ENCODE data around the gene LRCH3.
A peak's percentile ranks its signal among the peaks of the same experiment; 100 is the strongest.

LRCH3 gene

DNA sequence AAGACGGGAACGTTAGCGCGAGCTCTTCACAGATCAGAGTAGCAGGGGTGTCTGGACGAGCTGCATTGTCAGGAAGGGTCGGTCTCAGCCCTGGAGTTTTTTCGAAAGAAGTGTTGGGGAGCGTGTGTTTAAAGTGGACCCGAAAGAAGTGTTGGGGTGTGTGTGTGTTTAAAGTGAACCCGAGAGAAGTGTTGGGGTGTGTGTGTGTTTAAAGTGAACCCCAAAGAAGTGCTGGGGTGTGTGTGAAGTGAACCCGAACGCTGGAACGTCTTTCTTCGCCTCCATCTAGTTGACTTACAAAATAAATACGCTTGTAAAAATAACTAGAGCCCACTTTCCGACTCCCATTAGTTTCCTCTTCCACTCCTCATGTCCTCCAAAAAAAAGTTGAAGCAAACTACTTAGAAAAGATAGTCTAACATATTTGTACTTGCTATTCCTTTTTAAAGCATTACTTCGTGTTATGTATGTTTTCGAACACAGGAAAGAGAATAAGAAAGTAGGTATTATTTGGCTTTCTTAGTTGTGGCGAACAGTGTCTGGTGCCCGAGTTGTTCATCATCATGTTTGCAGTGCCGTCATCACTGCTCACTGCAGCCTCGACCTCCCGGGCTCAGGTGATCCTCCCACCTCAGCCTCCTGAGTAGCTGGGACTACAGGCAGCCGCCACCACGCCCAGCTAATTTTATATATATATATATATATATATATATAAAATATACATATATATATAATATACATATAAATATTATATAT lies 1.0 kb downstream of the LRCH3 start:
- Histone ChIP-seq H3K23ac (ENCODE audit: low read length) (no peak overlapping the region), H3K9me3 (ENCODE audit: insufficient read depth, low read depth, low read length) (no peaks in the 10 kb centered on the region), H3K27me3 (ENCODE audit: insufficient read depth, low read length) (no peaks in the 10 kb centered on the region), H4K8ac (ENCODE audit: low read depth, low read length) (peak overlapping the region; percentile 100), H2BK12ac (ENCODE audit: low read length) (peak overlapping the region; percentile 24), H2BK120ac (ENCODE audit: insufficient read depth, low read length, poor library complexity) (peak overlapping the region; percentile 98), H4K91ac (ENCODE audit: low read depth, low read length) (peak overlapping the region; percentile 99), H3K9ac (ENCODE audit: low read length) (peak overlapping the region; percentile 98), H3K36me3 (ENCODE audit: control insufficient read depth in 1 of 2, insufficient read depth in 2 of 2, low read length in 2 of 2) (no peaks in the 10 kb centered on the region), H2BK5ac (ENCODE audit: low read depth, low read length, poor library complexity) (peak overlapping the region; percentile 100), H3K79me2 (ENCODE audit: control insufficient read depth, insufficient read depth, low read length, poor library complexity) (peaks cover 12% of the 10 kb centered on the region), H4K12ac (ENCODE audit: low read depth, low read length) (peak overlapping the region; percentile 99), H2AFZ (ENCODE audit: insufficient read depth, low read length, poor library complexity) (peak overlapping the region; percentile 93), H3K4ac (ENCODE audit: low read depth, low read length) (peak overlapping the region; percentile 99), H3K4me2 (ENCODE audit: low read length) (peak overlapping the region; percentile 100), H3K14ac (ENCODE audit: low read length) (peak overlapping the region; percentile 99), H3K4me1 (ENCODE audit: control insufficient read depth in 1 of 2, insufficient read depth in 2 of 2, low read length in 2 of 2) (peaks cover 2 to 3% of the 10 kb centered on the region in 2 experiments), H2AK5ac (ENCODE audit: low read length) (peak overlapping the region; percentile 67), H3K79me1 (ENCODE audit: low read length) (peaks cover 11% of the 10 kb centered on the region), H3K18ac (ENCODE audit: low read length) (peak overlapping the region; percentile 99), H3K27ac (ENCODE audit: low read depth, low read length) (no peak overlapping the region), H3K4me3 (ENCODE audit: low read depth, low read length) (peak overlapping the region; percentile 98)
- DNase-seq: peak in 1 of 2 donors; percentile 28
- no CpG with 5 or more reads among the region's 25 CpGs for WGBS (ENCODE audit: extremely low coverage, insufficient coverage, insufficient read length)

DNA sequence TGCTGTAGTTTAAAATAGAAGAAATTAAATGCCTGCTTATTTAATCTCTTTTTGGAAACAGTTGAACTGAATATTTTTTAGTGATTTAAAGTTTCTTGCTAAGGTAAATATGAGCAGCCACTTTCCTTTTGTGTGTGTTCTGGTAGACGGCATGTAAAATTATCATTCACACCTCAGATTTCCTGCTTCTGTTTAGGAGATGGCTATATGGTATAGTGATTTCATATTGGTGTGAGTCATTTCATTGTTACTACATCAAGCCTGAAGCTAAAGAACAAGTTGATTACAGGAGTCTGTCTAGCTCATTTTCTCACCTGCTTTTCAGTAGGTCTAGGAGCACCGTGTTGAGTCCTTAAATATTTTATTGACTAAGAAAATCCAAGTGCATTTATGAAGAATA lies 2.2 kb downstream of the LRCH3 start:
- Histone ChIP-seq H3K4ac (ENCODE audit: low read depth, low read length) (no peak overlapping the region), H2BK120ac (ENCODE audit: insufficient read depth, low read length, poor library complexity) (no peak overlapping the region), H2AFZ (ENCODE audit: insufficient read depth, low read length, poor library complexity) (no peak overlapping the region), H3K27me3 (ENCODE audit: insufficient read depth, low read length) (no peaks in the 10 kb centered on the region), H3K14ac (ENCODE audit: low read length) (no peak overlapping the region), H3K4me2 (ENCODE audit: low read length) (no peak overlapping the region), H4K12ac (ENCODE audit: low read depth, low read length) (no peak overlapping the region), H3K18ac (ENCODE audit: low read length) (no peak overlapping the region), H3K9ac (ENCODE audit: low read length) (no peak overlapping the region), H4K8ac (ENCODE audit: low read depth, low read length) (no peak overlapping the region), H2BK12ac (ENCODE audit: low read length) (no peak overlapping the region), H2AK5ac (ENCODE audit: low read length) (no peak overlapping the region), H3K4me3 (ENCODE audit: low read depth, low read length) (no peak overlapping the region), H3K9me3 (ENCODE audit: insufficient read depth, low read depth, low read length) (no peaks in the 10 kb centered on the region), H4K91ac (ENCODE audit: low read depth, low read length) (no peak overlapping the region), H3K27ac (ENCODE audit: low read depth, low read length) (no peak overlapping the region), H3K4me1 (ENCODE audit: control insufficient read depth in 1 of 2, insufficient read depth in 2 of 2, low read length in 2 of 2) (peaks cover 0 to 1% of the 10 kb centered on the region in 2 experiments), H3K36me3 (ENCODE audit: control insufficient read depth in 1 of 2, insufficient read depth in 2 of 2, low read length in 2 of 2) (no peaks in the 10 kb centered on the region), H3K79me2 (ENCODE audit: control insufficient read depth, insufficient read depth, low read length, poor library complexity) (peaks cover 12% of the 10 kb centered on the region), H3K79me1 (ENCODE audit: low read length) (peaks cover 11% of the 10 kb centered on the region), H2BK5ac (ENCODE audit: low read depth, low read length, poor library complexity) (no peak overlapping the region), H3K23ac (ENCODE audit: low read length) (no peak overlapping the region)
- DNase-seq: peak in 1 of 2 donors; percentile 63
- no CpG with 5 or more reads among the region's 2 CpGs for WGBS (ENCODE audit: extremely low coverage, insufficient coverage, insufficient read length)

- no peak overlapping the region for H4K12ac ChIP-seq (ENCODE audit: low read depth, low read length)
- no peak for DNase-seq
- no peak overlapping the region for H3K4me2 ChIP-seq (ENCODE audit: low read length)
- no peak overlapping the region for H3K18ac ChIP-seq (ENCODE audit: low read length)
- no peak overlapping the region for H3K9ac ChIP-seq (ENCODE audit: low read length)
- peak overlapping the region; percentile 86 for H3K4ac ChIP-seq (ENCODE audit: low read depth, low read length)
- H3K79me2 ChIP-seq (ENCODE audit: control insufficient read depth, insufficient read depth, low read length, poor library complexity): peaks cover 12% of the 10 kb centered on the region
- H3K36me3 ChIP-seq (ENCODE audit: control insufficient read depth in 1 of 2, insufficient read depth in 2 of 2, low read length in 2 of 2): no peaks in the 10 kb centered on the region
- H3K9me3 ChIP-seq (ENCODE audit: insufficient read depth, low read depth, low read length): no peaks in the 10 kb centered on the region
- H2BK5ac ChIP-seq (ENCODE audit: low read depth, low read length, poor library complexity): no peak overlapping the region
- H3K27me3 ChIP-seq (ENCODE audit: insufficient read depth, low read length): no peaks in the 10 kb centered on the region
- no peak overlapping the region for H2AK5ac ChIP-seq (ENCODE audit: low read length)
- no CpG with 5 or more reads among the region's 1 CpG for WGBS (ENCODE audit: extremely low coverage, insufficient coverage, insufficient read length)
- no peak overlapping the region for H3K14ac ChIP-seq (ENCODE audit: low read length)
- no peak overlapping the region for H3K4me3 ChIP-seq (ENCODE audit: low read depth, low read length)
- no peak overlapping the region for H2BK12ac ChIP-seq (ENCODE audit: low read length)
- H4K8ac ChIP-seq (ENCODE audit: low read depth, low read length): no peak overlapping the region
- peaks cover 11% of the 10 kb centered on the region for H3K79me1 ChIP-seq (ENCODE audit: low read length)
- H3K27ac ChIP-seq (ENCODE audit: low read depth, low read length): no peak overlapping the region
- H3K4me1 ChIP-seq (ENCODE audit: control insufficient read depth in 1 of 2, insufficient read depth in 2 of 2, low read length in 2 of 2): peaks cover 0 to 1% of the 10 kb centered on the region in 2 experiments
- no peak overlapping the region for H2AFZ ChIP-seq (ENCODE audit: insufficient read depth, low read length, poor library complexity)
- no peak overlapping the region for H3K23ac ChIP-seq (ENCODE audit: low read length)
- no peak overlapping the region for H2BK120ac ChIP-seq (ENCODE audit: insufficient read depth, low read length, poor library complexity)
- no peak overlapping the region for H4K91ac ChIP-seq (ENCODE audit: low read depth, low read length)
Observed at GRCh38 chr3:197794115-197794514, 3.1 kb downstream of the LRCH3 start.

DNA sequence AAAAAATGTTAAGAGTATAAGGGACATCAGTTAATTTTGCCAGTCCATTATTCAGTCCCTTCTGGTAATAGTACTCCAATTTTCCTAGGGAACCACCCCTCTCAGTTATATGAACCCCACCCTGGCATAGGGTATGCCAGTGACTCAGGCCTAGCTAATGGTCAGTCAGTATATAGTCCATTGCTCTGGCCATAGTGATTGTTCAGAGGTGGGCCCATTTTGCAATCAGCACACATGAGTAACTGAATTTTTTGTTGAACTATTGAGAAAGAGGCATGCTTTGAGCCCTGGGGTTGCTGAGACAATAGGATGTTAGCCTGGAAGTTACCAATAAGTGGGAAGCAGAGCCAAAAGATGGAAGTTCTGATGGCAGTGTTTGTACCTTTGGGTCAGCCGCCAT lies 4.1 kb downstream of the LRCH3 start:
- Histone ChIP-seq H2BK5ac (ENCODE audit: low read depth, low read length, poor library complexity) (no peak overlapping the region), H2BK120ac (ENCODE audit: insufficient read depth, low read length, poor library complexity) (no peak overlapping the region), H4K8ac (ENCODE audit: low read depth, low read length) (no peak overlapping the region), H2BK12ac (ENCODE audit: low read length) (no peak overlapping the region), H3K14ac (ENCODE audit: low read length) (no peak overlapping the region), H4K12ac (ENCODE audit: low read depth, low read length) (no peak overlapping the region), H3K79me2 (ENCODE audit: control insufficient read depth, insufficient read depth, low read length, poor library complexity) (peaks cover 12% of the 10 kb centered on the region), H2AK5ac (ENCODE audit: low read length) (no peak overlapping the region), H4K91ac (ENCODE audit: low read depth, low read length) (no peak overlapping the region), H3K23ac (ENCODE audit: low read length) (no peak overlapping the region), H3K4me2 (ENCODE audit: low read length) (no peak overlapping the region), H2AFZ (ENCODE audit: insufficient read depth, low read length, poor library complexity) (no peak overlapping the region), H3K18ac (ENCODE audit: low read length) (no peak overlapping the region), H3K4me1 (ENCODE audit: control insufficient read depth in 1 of 2, insufficient read depth in 2 of 2, low read length in 2 of 2) (peaks cover 0 to 1% of the 10 kb centered on the region in 2 experiments), H3K9me3 (ENCODE audit: insufficient read depth, low read depth, low read length) (no peaks in the 10 kb centered on the region), H3K4me3 (ENCODE audit: low read depth, low read length) (no peak overlapping the region), H3K27ac (ENCODE audit: low read depth, low read length) (no peak overlapping the region), H3K4ac (ENCODE audit: low read depth, low read length) (no peak overlapping the region), H3K79me1 (ENCODE audit: low read length) (peaks cover 11% of the 10 kb centered on the region), H3K27me3 (ENCODE audit: insufficient read depth, low read length) (no peaks in the 10 kb centered on the region), H3K9ac (ENCODE audit: low read length) (no peak overlapping the region), H3K36me3 (ENCODE audit: control insufficient read depth in 1 of 2, insufficient read depth in 2 of 2, low read length in 2 of 2) (no peaks in the 10 kb centered on the region)
- WGBS (ENCODE audit: extremely low coverage, insufficient coverage, insufficient read length): no CpG with 5 or more reads among the region's 1 CpG
- DNase-seq: peak; percentile 78 to 89

Measured in trophoblast cell (in vitro differentiated cells and primary cell).